Activated CD4-positive, alpha-beta T cell treated with anti-CD3 and anti-CD28 coated beads for 24 hours (primary cell): ENCODE results near the gene EIF5A.

Experiments used
- DNase-seq, 2 donors: peaks; one replicate each; pipeline ENCODE4 v3.0.0-alpha.2; 2020; ENCODE audit warnings: low read depth in 2 of 2

Gene EIF5A

GRCh38 chr17:7306911-7307685 lies at the start of gene EIF5A:
TSS of gene EIF5A (plus strand) at chr17:7307628. CDS start at chr17:7309636, 2,008 bp downstream.
- peak; percentile 100 for DNase-seq

DNA sequence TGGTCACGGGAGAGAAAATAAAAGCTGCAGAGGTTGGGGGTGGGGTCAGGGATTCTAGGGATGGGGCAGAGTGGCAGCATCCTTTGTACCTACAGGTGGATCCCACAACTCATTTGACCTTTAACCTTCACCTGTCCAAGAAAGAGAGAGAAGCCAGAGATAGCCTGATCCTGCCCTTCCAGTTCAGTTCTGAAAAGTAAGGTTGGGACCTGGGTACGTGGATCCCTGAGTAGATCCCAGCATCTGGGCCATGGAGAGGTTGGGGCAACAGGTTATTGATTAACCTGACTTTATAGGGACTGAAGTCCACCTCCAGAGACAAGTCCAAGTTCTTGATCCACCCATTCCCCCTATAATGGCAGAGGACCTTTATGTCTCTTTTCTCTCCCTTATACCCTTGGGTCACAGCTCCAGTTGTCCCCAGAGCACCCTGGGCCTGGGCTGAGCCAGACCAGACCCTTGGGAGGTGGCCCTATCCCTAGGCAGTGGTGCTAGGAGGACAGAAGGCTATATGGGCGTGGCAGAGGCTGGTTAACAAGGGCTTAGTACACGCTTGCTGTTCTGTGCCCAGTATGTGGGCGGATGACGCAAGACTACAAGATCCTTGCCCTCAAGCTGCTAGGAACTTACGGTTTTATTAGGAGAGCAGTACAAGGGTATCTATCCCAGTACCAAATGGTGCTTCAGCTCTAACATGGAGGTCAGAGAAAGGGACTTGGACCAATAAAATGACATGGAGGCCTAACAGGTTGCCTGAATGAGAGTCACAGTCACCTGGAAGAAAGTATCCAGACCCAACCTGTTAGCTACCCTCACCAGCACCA lies 48.5 kb upstream of the EIF5A start:
- DNase-seq, result no peak

GRCh38 chr17:7259555-7259889 lies 47.9 kb upstream of the EIF5A start:
- DNase-seq, result no peak

- DNase-seq, result no peak
Measured at GRCh38 chr17:7260151-7260550, 47.3 kb upstream of the EIF5A start.

- no peak for DNase-seq
Measured at GRCh38 chr17:7260651-7261378, 46.6 kb upstream of the EIF5A start.

- DNase-seq, result no peak
Measured at GRCh38 chr17:7261379-7262191, 45.8 kb upstream of the EIF5A start.

GRCh38 chr17:7262192-7262934 lies 45.1 kb upstream of the EIF5A start, which contains the start of gene CLDN7:
TSS of gene CLDN7 (minus strand) at chr17:7262478. CDS start at chr17:7262043, 435 bp downstream.
- DNase-seq, result no peak

- DNase-seq, result no peak
Measured at GRCh38 chr17:7262935-7263800, 44.3 kb upstream of the EIF5A start.

GRCh38 chr17:7263801-7264078 lies 43.7 kb upstream of the EIF5A start:
- no peak for DNase-seq

DNA sequence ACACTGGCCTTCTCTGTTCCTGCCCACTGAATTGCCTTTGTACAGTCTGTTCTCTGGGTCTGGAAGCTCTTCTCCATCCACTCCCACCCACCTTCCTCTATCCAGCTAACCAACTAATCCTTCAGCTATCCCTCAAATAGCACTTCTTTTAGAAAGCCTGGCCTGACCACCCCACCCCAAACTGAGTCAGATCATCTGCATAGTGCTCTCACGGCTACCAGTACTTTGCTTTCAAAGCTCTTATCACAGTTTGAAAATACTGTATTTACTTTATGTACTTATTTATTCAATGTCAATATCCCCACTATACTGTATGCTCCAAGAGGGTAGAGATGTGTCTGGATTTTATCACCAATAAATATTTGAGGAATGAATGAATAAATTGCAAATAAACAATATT lies 40.6 kb upstream of the EIF5A start:
- DNase-seq, result no peak

DNA sequence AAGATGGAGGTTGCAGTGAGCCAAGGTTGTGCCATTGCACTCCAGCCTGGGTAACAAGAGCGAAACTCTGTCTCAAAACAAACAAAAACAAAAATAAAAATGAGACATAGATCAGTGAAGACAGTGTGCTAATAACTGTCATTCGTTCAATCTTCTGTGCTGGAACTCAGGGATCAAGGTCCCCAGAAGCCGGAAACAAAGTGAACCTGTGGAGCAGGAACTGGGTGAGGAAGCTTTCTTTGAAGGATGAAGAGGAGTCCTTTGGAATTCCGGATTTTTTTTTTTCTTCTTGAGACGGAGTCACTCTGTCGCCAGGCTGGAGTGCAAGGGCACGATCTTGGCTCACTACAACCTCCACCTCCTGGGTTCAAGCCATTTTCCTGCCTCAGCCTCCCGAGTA lies 28.0 kb upstream of the EIF5A start:
- DNase-seq, result no peak

DNA sequence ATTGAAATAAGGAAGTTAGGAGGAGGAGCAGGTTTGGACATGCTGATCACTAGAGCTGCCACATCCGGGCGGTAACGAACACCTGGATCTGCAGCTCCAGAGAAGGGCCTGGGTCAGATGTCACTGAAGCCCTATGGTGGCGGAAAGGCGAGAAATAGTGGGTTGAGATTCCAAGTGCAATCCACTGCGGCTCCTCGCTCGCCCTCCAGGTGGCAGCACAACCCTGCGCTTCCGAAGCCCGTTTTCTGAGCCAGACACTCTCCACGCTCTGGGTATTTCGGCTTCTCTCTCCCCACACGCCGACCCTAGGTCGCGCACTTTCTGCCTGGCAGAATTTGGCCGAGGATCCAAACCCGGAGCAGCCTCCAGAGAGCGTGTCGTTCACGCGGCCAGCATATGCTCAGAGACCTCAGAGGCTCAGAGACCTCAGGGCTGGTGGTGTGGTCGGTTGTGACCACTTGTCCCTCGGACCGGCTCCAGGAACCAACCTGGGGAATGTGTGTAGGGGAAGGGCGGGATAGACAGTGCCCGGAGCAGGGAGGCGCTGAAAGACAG lies 26.8 kb upstream of the EIF5A start:
- DNase-seq, result peak; percentile 79 to 81

DNA sequence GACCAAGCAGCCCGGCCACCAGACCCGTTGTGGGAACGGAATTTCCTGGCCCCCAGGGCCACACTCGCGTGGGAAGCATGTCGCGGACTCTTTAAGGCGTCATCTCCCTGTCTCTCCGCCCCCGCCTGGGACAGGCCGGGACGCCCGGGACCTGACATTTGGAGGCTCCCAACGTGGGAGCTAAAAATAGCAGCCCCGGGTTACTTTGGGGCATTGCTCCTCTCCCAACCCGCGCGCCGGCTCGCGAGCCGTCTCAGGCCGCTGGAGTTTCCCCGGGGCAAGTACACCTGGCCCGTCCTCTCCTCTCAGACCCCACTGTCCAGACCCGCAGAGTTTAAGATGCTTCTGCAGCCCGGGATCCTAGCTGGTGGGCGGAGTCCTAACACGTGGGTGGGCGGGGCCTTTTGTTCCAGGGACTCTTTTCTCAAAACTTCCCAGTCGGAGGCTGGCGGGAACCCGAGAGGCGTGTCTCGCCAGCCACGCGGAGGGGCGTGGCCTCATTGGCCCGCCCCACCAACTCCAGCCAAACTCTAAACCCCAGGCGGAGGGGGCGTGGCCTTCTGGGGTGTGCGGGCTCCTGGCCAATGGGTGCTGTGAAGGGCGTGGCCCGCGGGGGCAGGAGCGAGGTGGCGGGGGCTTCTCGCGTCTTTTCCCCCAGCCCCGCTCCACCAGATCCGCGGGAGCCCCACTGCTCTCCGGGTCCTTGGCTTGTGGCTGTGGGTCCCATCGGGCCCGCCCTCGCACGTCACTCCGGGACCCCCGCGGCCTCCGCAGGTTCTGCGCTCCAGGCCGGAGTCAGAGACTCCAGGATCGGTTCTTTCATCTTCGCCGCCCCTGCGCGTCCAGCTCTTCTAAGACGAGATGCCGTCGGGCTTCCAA lies 26.1 kb upstream of the EIF5A start, which contains the start of gene SLC2A4:
SLC2A4 (plus strand) TSS at position 645 of the 879 bp plus-strand sequence; CDS start at position 862, 217 bp downstream.
- DNase-seq, result peak; percentile 86 to 91

DNA sequence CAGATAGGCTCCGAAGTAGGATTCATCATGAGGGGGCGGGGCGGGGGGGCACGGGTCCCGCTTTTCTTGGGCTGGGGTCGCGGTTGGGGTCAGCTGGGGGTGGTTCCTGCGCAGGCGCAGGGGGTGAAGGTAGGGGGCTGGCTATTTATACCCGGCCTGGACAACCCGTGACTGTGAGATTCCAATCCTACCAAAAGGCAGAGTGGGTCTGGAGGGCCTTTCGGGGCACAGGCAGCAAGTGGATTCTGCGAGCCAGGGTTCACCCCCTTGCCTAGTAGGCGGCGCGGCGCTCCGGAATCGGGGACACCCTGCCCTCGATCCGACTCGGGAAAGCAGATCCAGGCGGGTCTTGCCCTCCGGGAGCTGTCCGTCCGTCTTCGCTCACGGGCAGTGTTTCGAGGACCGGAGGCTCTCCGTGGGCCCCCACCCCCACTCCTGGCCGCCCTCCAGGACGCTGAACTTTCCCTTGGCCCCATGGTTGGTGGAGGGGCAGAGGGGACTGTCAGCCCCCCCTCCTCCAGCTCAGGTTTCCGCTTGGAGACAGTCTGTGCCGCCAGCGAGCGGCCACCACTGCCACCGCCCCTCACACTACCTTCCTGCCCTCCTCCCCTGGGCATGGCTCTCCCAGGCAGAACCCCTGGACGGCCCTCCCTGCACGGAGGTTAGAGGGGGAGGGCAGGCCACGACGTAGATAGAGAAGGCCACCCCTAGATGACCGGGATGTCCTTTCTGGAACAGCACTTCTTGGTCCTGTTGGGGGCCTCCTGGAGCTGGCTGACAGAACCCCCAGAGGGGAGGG lies 25.3 kb upstream of the EIF5A start:
- DNase-seq, result no peak

- DNase-seq, result no peak
Measured at GRCh38 chr17:7282752-7283321, 24.6 kb upstream of the EIF5A start.

GRCh38 chr17:7283471-7284216 lies 23.8 kb upstream of the EIF5A start:
- DNase-seq, result no peak

- no peak for DNase-seq
Measured at GRCh38 chr17:7284911-7285310, 22.5 kb upstream of the EIF5A start.
